ENCODE measurements around the gene DOCK3. TPM values are rescaled to one million over a fixed set of nuclear protein-coding genes. Genes with fewer than 3 reads are reported as not detected.

DOCK3 gene
- total and polyA plus RNA-seq, 2 donors from 2014 or later, result 0.49 to 0.54 TPM

DNA sequence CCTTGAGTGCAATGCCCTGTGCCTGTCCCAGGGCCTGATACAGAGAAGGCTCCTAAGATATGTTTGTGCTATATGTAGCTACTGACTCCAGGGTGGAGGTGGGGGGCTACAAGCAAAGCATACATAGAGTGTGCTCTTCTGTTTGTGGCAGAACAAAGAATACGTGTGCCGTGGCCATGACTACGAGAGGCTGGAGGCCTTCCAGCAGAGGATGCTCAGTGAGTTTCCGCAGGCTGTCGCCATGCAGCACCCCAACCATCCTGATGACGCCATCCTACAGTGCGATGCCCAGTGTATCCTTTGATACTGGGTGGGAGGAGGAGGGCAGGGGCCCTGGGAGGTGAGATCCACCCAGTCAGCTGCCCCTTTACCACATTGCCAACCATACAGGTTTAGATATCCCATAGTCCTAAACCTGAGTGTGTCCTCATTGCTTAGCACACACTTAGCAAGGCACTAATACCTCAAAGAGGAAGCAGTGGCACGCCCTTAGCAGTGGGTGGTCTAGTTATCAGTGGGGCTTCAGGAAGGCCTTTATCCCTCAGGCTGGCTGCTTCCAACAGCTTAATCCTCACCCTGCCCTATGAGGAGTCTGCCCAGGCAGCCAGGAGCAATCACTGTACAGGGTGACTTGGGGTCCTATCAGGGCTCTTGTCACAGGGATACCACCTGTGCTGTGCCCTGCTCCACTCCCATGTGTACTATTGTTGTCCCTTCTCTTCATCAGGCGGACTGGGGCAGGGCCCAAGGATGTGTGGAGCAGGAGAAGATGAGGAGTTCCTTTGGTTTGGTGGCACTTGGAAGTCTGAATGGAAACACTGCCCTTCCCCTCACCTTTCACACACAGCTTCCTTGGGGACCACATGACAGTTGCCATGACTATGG is 680.2 kb downstream of the DOCK3 start:
- Histone ChIP-seq H3K27ac (ENCODE audit: low read depth in 2 of 2, low read length in 2 of 2) (no peak overlapping the region), H3K4me1 (ENCODE audit: control insufficient read depth in 2 of 3, insufficient read depth in 2 of 3, low read depth in 1 of 3, low read length in 3 of 3) (no peaks in the 10 kb centered on the region), H3K4me3 (ENCODE audit: low read length in 3 of 3) (no peak overlapping the region), H3K9ac (ENCODE audit: low read length in 3 of 3) (no peak overlapping the region), H3K9me3 (ENCODE audit: control insufficient read depth in 2 of 3, insufficient read depth in 1 of 3, low read length in 3 of 3) (no peaks in the 10 kb centered on the region), H3K36me3 (ENCODE audit: control insufficient read depth in 2 of 3, insufficient read depth in 3 of 3, low read length in 3 of 3) (no peaks in the 10 kb centered on the region), H3K27me3 (ENCODE audit: control insufficient read depth, insufficient read depth, low read length) (no peaks in the 10 kb centered on the region)
- intact Hi-C loops (cut with DNase I), result no loop called here
- DNase-seq (no peak), FAIRE-seq (no peak)
- no peak for TF ChIP-seq CTCF (IDR thresholded peaks at IDR 0.05; ENCODE audit: borderline replicate concordance, extremely low read depth, insufficient read depth)

DNA sequence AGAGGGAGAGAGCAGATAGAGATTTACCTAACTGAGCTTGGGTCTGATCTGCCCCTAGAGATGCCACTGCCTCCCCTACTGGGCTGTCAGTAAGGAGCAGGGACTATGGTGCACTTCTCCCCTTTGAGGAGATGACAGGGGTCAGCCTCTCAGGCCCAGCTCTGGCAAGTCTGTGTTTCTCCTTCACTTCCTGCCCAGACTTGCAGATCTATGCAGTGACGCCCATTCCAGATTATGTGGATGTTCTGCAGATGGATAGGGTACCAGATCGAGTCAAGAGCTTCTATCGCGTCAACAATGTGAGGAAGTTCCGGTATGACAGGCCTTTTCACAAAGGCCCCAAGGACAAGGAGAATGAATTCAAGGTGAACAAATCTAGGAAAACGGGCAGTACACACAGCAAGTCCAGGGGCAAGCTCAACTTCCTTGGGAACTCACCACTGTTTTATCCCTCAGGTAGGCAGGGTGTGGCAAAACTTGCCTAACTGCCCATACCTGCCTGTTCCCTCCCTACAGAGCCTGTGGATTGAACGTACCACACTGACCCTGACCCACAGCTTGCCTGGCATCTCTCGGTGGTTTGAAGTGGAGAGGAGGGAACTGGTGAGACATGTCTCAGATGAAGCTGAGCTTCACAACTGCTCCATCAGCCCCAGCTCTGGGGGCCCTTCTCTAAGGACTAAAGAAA is 681.3 kb downstream of the DOCK3 start:
- Histone ChIP-seq H3K27me3 (ENCODE audit: control insufficient read depth, insufficient read depth, low read length) (no peaks in the 10 kb centered on the region), H3K4me3 (ENCODE audit: low read length in 3 of 3) (no peak overlapping the region), H3K4me1 (ENCODE audit: control insufficient read depth in 2 of 3, insufficient read depth in 2 of 3, low read depth in 1 of 3, low read length in 3 of 3) (no peaks in the 10 kb centered on the region), H3K9ac (ENCODE audit: low read length in 3 of 3) (no peak overlapping the region), H3K27ac (ENCODE audit: low read depth in 2 of 2, low read length in 2 of 2) (no peak overlapping the region), H3K9me3 (ENCODE audit: control insufficient read depth in 2 of 3, insufficient read depth in 1 of 3, low read length in 3 of 3) (no peaks in the 10 kb centered on the region), H3K36me3 (ENCODE audit: control insufficient read depth in 2 of 3, insufficient read depth in 3 of 3, low read length in 3 of 3) (no peaks in the 10 kb centered on the region)
- no peak for TF ChIP-seq CTCF (IDR thresholded peaks at IDR 0.05; ENCODE audit: borderline replicate concordance, extremely low read depth, insufficient read depth)
- DNase-seq (no peak), FAIRE-seq (no peak)
- intact Hi-C loops (cut with DNase I), result no loop called here

DNA sequence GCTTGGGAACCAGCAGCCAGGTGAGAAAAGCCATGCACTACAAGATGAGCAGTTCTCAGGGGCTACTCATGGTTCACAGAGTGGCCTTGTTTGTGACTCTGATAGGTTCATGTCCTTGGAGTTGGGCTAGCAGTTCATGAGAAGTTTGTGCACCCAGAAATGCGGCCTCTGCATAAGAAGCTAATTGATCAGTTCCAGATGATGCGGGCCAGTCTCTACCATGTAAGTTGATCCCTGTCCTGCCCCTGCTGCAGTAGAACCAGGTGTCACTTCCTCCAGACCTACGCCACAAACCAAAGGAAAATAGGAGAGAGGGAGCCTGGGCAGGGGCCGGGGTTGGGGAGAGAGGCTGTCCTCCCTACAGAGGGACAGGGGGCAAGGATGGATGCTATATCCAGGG is 683.1 kb downstream of the DOCK3 start:
- Histone ChIP-seq H3K36me3 (ENCODE audit: control insufficient read depth in 2 of 3, insufficient read depth in 3 of 3, low read length in 3 of 3) (no peaks in the 10 kb centered on the region), H3K9me3 (ENCODE audit: control insufficient read depth in 2 of 3, insufficient read depth in 1 of 3, low read length in 3 of 3) (no peaks in the 10 kb centered on the region), H3K27me3 (ENCODE audit: control insufficient read depth, insufficient read depth, low read length) (no peaks in the 10 kb centered on the region), H3K27ac (ENCODE audit: low read depth in 2 of 2, low read length in 2 of 2) (no peak overlapping the region), H3K4me1 (ENCODE audit: control insufficient read depth in 2 of 3, insufficient read depth in 2 of 3, low read depth in 1 of 3, low read length in 3 of 3) (no peaks in the 10 kb centered on the region), H3K4me3 (ENCODE audit: low read length in 3 of 3) (no peak overlapping the region), H3K9ac (ENCODE audit: low read length in 3 of 3) (no peak overlapping the region)
- DNase-seq, result no peak
- no peak for FAIRE-seq
- intact Hi-C loops (cut with DNase I), result no loop called here
- TF ChIP-seq CTCF (IDR thresholded peaks at IDR 0.05; ENCODE audit: borderline replicate concordance, extremely low read depth, insufficient read depth), result no peak

All from kidney (tissue), 14 donors.